DOHH2 (cell line): ENCODE measurements around the gene SIGLEC15.

Source experiments
- H3F3A ChIP-seq: fragments of 200-600 bp; sonication (generic), shearing (Covaris generic); 2 replicates; pipeline ENCODE4 v1.6.0; 2016; ENCODE audit warnings: antibody characterized with exemption, mild to moderate bottlenecking; ENCODE audit not compliant: control insufficient read depth, insufficient read depth
- H3K27ac ChIP-seq: fragments of 200-600 bp; sonication (generic); 2 replicates; pipeline ENCODE4 v1.5.1; 2014; ENCODE audit warnings: low read depth, mild to moderate bottlenecking, low read length, moderate library complexity
- H3K27me3 ChIP-seq: fragments of 200-600 bp; sonication (generic); 2 replicates; pipeline ENCODE4 v1.6.1; 2014; ENCODE audit warnings: mild to moderate bottlenecking, low read length, mixed read lengths; ENCODE audit not compliant: control insufficient read depth
- H3K36me3 ChIP-seq: fragments of 200-600 bp; sonication (generic); 2 replicates; pipeline ENCODE4 v1.6.1; 2014; ENCODE audit warnings: mild to moderate bottlenecking, low read length, moderate library complexity, mixed read lengths; ENCODE audit not compliant: control insufficient read depth
- H3K4me1 ChIP-seq: fragments of 200-600 bp; sonication (generic); 2 replicates; pipeline ENCODE4 v1.6.1; 2014; ENCODE audit warnings: mild to moderate bottlenecking, low read length, mixed read lengths; ENCODE audit not compliant: control insufficient read depth
- H3K4me2 ChIP-seq: fragments of 200-600 bp; sonication (generic); 2 replicates; pipeline ENCODE4 v1.6.0; 2014; ENCODE audit warnings: mild to moderate bottlenecking, low read length, moderate library complexity
- H3K4me3 ChIP-seq: fragments of 200-600 bp; sonication (generic); 2 replicates; pipeline ENCODE4 v1.5.1; 2014; ENCODE audit warnings: mild to moderate bottlenecking, low read length, mixed read lengths
- H3K79me2 ChIP-seq: fragments of 200-600 bp; sonication (generic); 2 replicates; pipeline ENCODE4 v1.6.1; 2014; ENCODE audit warnings: mild to moderate bottlenecking, low read length, mixed read lengths; ENCODE audit not compliant: control insufficient read depth
- H3K9me2 ChIP-seq: fragments of 200-600 bp; sonication (generic); replicated peaks from 2 replicates; pipeline ENCODE4 v1.6.1; 2014; ENCODE audit warnings: mild to moderate bottlenecking, low read length, mixed read lengths; ENCODE audit not compliant: control insufficient read depth
- H3K9me3 ChIP-seq: fragments of 200-600 bp; sonication (generic); 2 replicates; pipeline ENCODE4 v1.6.1; 2014; ENCODE audit warnings: antibody characterized with exemption, low read length, mixed read lengths; ENCODE audit not compliant: control insufficient read depth, insufficient read depth
- H4K20me1 ChIP-seq: fragments of 200-600 bp; sonication (generic); 2 replicates; pipeline ENCODE4 v1.6.0; 2014; ENCODE audit warnings: low read depth, mild to moderate bottlenecking, antibody characterized with exemption, low read length, moderate library complexity; ENCODE audit not compliant: control insufficient read depth, insufficient read depth
- CTCF ChIP-seq: fragments of 200-600 bp; sonication (generic); IDR thresholded peaks from one replicate; pipeline ENCODE4 v1.5.1; 2014; ENCODE audit warnings: antibody characterized with exemption, mild to moderate bottlenecking, low read depth, low read length; ENCODE audit not compliant: poor library complexity, severe bottlenecking
- EZH2phosphoT487 ChIP-seq: fragments of 200-600 bp; sonication (generic); IDR thresholded peaks from 2 replicates; pipeline ENCODE4 v1.6.1; 2017; ENCODE audit warnings: borderline replicate concordance, mild to moderate bottlenecking, antibody characterized with exemption, low read length, moderate library complexity, mixed read lengths

Gene SIGLEC15

GRCh38 chr18:45838302-45839070 is 13.0 kb downstream of the SIGLEC15 start:
- H3K27me3 ChIP-seq: no peaks in the 10 kb centered on the region
- H3K27ac ChIP-seq: no peak overlapping the region
- H3K4me1 ChIP-seq: no peaks in the 10 kb centered on the region
- no peak for TF ChIP-seq CTCF
- no peak for TF ChIP-seq EZH2phosphoT487
- no peaks in the 10 kb centered on the region for H3K9me2 ChIP-seq
- no peaks in the 10 kb centered on the region for H3K36me3 ChIP-seq
- H3F3A ChIP-seq: no peaks in the 10 kb centered on the region
- no peaks in the 10 kb centered on the region for H3K79me2 ChIP-seq
- no peak overlapping the region for H3K4me2 ChIP-seq
- H4K20me1 ChIP-seq: no peaks in the 10 kb centered on the region
- H3K4me3 ChIP-seq: no peak overlapping the region
- no peaks in the 10 kb centered on the region for H3K9me3 ChIP-seq

GRCh38 chr18:45839414-45840395 is 14.2 kb downstream of the SIGLEC15 start:
- no peaks in the 10 kb centered on the region for H3K36me3 ChIP-seq
- H3K4me2 ChIP-seq: no peak overlapping the region
- no peak overlapping the region for H3K27ac ChIP-seq
- TF ChIP-seq EZH2phosphoT487 (no peak), CTCF (no peak)
- H4K20me1 ChIP-seq: no peaks in the 10 kb centered on the region
- no peaks in the 10 kb centered on the region for H3K27me3 ChIP-seq
- no peaks in the 10 kb centered on the region for H3K9me2 ChIP-seq
- H3K4me3 ChIP-seq: no peak overlapping the region
- no peaks in the 10 kb centered on the region for H3K79me2 ChIP-seq
- no peaks in the 10 kb centered on the region for H3K4me1 ChIP-seq
- H3F3A ChIP-seq: no peaks in the 10 kb centered on the region
- no peaks in the 10 kb centered on the region for H3K9me3 ChIP-seq

- H3K79me2 ChIP-seq: no peaks in the 10 kb centered on the region
- no peaks in the 10 kb centered on the region for H3K27me3 ChIP-seq
- no peaks in the 10 kb centered on the region for H3K4me1 ChIP-seq
- H4K20me1 ChIP-seq: no peaks in the 10 kb centered on the region
- H3K4me2 ChIP-seq: no peak overlapping the region
- TF ChIP-seq CTCF (no peak), EZH2phosphoT487 (no peak)
- no peaks in the 10 kb centered on the region for H3K36me3 ChIP-seq
- H3K4me3 ChIP-seq: no peak overlapping the region
- no peaks in the 10 kb centered on the region for H3K9me3 ChIP-seq
- no peaks in the 10 kb centered on the region for H3K9me2 ChIP-seq
- H3F3A ChIP-seq: no peaks in the 10 kb centered on the region
- no peak overlapping the region for H3K27ac ChIP-seq
Measured at GRCh38 chr18:45841060-45841764, 15.7 kb downstream of the SIGLEC15 start.
